HG02943 (cell line): ENCODE data around the gene NUPR1.
"Not testable (repeated sequence)": the region's sequence is repeated elsewhere in the genome, so short reads cannot be mapped to it uniquely, and the experiment has no call there.

Experiments used
- ATAC-seq: cut with Tn5 transposase; IDR thresholded peaks from one replicate; pipeline ENCODE4 v1.9.1; 2021; ENCODE audit warnings: mild to moderate bottlenecking, low read depth, moderate library complexity; ENCODE audit not compliant: unreplicated experiment

The NUPR1 gene

DNA sequence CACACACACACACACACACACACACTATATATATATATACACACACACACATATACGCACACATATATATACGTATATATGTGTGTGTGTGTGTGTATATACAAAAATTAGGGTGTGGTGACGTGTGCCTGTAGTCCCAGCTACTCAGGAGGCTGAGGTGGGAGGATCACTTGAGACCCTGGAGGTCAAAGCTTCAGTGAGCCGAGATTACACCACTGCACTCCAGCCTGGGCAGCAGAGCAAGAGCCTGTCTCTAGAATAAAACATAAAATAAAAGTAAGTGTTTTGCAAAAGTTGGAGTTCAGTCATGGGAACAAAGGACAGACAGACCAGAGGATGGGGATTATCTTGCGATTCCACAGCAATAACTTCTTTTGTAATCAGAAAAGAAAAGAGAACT lies 10.8 kb downstream of the NUPR1 start:
- ATAC-seq, result no peak

GRCh38 chr16:28527100-28527785 lies 11.5 kb downstream of the NUPR1 start:
- ATAC-seq, result not testable (repeated sequence)

- no peak for ATAC-seq
Observed at GRCh38 chr16:28526201-28527099, 12.3 kb downstream of the NUPR1 start.

GRCh38 chr16:28524681-28525171 lies 14.0 kb downstream of the NUPR1 start:
- no peak for ATAC-seq

DNA sequence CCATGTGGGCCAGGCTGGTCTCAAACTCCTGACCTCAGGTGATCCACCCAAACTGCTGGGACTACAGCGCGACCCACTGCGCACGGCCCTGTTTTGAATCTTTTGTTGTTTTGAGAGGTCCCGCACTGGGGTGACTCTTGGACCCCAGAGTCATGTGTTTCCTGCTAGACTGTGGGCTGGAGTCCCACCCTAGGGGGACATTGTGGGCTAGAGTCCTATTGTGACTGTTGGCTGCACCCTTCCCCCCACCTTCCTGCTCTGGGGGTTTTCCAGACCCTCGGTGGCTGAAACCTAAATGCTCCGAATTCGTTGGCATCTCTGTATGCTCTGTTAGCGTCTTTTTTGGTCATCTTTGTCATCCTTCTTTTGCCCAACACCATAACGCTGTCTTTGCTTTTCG lies 16.0 kb downstream of the NUPR1 start:
- no peak for ATAC-seq

- no peak for ATAC-seq
Observed at GRCh38 chr16:28521436-28521835, 17.3 kb downstream of the NUPR1 start.

- ATAC-seq, result no peak
Observed at GRCh38 chr16:28520672-28521071, 18.1 kb downstream of the NUPR1 start.

DNA sequence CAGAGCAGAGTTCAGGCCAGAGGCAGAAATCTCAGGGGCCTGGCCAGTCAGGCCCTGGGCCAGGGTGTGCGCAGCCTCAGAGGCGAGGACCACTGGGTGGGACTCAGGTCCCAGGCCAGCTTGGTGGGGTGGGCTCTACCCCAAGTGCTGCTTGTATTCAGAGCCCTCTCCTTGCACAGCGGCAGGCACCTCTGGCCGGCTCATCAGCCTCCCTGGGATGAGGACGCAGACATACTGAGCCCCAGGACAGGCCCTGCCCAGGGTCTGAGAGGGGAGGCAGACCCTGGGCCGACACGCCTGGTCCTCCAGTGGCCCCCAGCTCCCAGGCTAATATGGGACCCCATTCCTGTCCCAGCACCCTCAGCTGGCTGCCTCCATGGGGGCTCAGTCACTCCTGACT lies 24.5 kb downstream of the NUPR1 start:
- no peak for ATAC-seq

GRCh38 chr16:28513484-28514181 lies 25.1 kb downstream of the NUPR1 start:
- ATAC-seq, result no peak

DNA sequence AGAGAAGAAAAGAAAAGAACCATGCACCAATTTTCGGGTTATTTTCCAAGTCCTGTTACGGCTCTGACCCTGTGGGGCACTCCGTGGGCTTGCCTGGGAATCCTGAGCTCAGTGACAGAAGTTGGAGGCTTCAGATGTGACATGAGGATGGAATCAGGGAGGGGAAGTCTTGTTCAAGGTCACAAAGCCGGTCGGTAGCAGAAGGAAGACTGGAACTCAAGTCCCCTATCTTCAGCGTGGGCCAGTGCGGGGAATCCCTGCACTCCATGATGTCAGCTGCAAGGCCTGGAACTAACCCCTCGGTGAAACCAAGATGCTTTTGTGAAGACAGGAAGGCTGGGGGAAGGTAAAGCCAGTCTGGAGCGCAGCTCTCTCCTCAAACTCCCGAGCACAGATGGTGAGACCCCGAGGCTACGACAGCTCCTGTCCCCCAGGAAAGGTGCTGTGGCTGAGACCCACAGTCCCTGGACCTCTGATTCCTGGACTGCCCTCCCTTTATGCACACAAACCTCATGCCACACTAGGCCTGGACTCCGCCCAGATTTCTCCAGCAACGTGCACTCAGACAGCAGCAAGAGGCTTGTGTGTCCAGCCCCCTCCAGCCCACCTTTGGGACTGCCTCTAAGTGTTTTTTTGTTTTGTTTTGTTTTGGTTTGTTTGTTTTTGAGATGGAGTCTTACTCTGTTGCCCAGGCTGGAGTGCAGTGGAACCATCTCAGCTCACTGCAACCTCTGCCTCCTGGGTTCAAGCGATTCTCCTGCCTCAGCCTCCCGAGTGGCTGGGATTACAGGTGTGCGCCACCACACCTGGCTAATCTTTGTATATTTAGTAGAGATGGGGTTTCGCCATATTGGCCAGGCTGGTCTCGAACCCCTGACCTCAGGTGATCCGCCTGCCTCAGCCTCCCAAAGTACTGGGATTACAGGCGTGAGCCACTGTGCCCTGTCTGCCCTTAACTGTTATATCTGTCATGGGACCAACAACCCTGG lies 26.7 kb downstream of the NUPR1 start:
- ATAC-seq, result no peak

DNA sequence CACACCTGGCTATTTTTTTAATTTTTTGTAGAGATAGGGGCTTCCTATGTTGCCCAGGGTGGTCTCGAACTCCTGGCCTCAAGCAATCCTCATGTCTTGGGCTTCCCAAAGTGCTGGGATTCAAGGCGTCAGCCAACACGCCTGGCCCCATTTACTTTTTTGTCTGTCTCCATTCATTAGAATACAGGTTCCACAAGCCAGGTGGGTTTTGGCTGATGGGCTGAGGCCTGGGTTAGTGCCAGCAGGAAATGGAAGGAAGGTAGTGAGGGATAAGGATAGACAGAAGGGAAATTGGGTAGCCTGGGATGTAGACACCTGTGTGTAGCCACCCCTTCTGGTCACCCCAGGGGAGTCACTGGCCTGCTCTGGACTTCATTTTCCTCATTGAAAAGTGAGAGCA lies 27.7 kb downstream of the NUPR1 start:
- no peak for ATAC-seq

DNA sequence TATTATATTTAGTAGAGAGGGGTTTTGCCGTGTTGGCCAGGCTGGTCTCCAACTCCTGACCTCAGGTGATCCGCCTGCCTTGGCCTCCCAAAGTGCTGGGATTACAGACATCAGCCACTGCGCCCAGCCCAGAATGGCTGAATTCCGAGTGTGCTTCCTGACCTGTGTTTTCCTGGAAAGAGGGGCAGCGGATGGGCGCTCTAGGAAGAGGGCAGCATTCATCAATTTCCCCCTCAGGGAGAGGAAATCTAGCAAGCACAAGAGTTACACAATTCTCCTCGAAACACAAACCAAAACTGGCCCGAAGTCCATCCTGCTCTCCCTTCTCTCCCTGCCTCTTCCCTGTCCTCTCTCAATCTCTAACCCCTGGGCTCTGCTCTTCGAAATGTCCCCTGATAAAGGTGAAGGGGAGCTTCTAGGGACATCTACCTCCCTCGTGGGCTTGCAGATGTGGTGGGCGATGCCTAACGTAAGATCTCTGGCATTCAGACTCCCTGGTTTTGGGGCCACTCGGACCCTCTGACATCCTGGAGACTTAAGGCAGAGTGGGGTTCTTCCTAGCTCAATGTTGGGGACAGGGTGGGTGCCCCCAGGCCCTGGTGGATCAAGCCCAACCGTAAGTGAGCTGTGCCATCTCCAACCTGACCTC lies 33.2 kb downstream of the NUPR1 start:
- ATAC-seq, result no peak

DNA sequence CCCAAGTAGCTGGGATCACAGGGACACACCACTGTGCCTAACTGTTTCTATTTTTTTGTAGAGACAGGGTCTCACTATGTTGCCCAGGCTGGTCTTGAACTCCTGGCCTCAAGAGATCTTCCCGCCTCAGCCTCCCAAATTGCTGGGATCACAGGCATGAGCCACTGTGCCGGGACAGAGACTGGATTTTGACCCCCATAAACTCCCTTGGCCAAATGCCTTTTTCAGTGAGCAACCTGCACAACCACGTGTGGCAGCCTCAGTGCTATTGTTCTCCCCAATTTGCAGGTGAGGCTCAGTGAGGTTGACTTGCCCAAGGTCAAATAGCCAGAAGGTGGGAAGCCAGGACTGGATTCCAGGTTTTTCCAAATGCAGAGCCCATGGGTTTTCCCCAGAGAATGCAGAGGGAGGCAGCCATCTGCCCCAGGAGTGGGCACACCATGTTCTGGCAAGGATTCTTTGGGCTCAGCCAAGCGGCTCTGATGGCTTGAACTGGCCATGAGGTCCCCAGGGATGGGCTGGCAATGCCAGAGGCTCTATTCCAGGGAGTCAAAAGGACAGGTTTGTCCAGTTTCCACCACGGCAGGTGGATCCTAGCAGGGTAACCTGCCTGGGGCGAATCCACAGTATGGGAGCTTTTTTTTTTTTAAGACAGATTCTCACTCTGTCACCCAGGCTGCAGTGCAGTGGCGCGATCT lies 33.9 kb downstream of the NUPR1 start:
- no peak for ATAC-seq

DNA sequence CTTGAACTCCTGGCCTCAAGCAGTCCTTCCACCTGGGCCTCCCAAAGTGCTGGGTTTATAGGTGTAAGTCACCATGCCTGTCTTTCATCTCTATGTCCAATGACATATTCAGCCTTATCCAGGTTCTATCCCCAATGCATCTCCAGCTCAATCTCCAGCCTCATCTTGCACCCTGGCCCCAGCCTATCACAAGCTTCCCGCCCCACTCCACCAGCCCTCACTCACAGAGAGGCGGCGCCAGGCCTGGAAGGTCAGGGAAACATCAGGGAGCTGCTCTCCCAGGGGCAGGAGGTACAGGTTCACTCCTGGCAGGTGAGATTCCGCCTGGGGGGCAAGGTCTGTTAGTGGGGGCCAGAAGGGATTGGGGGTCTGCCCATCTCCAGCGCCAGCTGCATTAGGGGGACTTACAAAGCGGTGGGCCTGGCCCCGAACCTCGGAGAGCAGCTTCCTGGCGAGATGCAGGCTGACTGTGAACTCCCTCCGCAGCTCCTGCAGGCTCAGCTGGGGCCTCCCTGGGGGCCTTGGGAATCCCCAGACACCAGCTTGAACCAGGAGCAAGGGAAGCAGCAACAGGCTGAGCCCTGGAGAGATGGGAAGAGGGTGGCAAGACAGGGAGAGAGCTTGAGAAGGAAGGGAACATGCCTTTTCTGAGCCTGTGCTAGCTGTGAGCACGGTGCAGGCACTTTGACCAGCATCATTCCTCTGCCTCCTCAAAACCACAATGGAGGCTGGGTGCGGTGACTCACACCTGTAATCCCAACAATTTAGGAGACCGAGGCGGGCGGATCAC lies 35.1 kb downstream of the NUPR1 start:
- ATAC-seq, result no peak

DNA sequence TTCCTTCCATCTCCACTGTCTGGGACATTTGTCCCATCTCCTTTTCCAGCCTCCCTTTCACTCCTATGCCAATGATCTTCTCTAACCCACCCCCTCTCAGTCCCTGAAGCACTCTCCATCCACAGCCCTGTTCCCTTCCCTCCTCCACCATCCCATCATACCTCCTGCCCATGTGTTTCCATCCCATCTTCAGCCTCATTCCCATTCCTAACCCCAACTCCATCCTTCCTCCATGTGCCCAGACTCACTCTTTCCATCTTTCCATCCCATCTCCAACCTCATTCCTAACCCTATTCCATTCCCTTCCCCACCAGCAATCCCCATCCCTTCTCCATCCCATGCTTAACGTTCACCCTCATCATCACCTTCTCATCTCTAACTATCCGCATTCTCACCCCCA lies 36.5 kb downstream of the NUPR1 start:
- no peak for ATAC-seq

- ATAC-seq, result no peak
Observed at GRCh38 chr16:28501258-28502232, 37.2 kb downstream of the NUPR1 start.
